HCT116 (cell line): ENCODE measurements around the gene SMIM26. TPM values are rescaled to one million over a fixed set of nuclear protein-coding genes. Genes with fewer than 3 reads are reported as not detected.
A peak's percentile ranks its signal among the peaks of the same experiment; 100 is the strongest.

Source experiments
- ATAC-seq: fragments of 200-7000 bp; cut with Tn5 transposase; 2 replicates; pipeline ENCODE4 v1.9.1; 2020; ENCODE audit warnings: mild to moderate bottlenecking, moderate library complexity
- BruUV-seq: library from RNA; stranded (reverse); fragments of 400-500 nt; replicated peaks from 2 replicates; lab custom pipeline; 2021; lab: Mats Ljungman, UMichigan
- CTCF ChIA-PET: fragments of 300-600 bp; sonication (Branson Sonifier 250); formaldehyde crosslinking; loops from one replicate; lab custom pipeline; 2021; ENCODE audit warnings: antibody characterized with exemption; lab: Charles Lee
- POLR2A ChIA-PET: fragments of 300-600, 350-600 bp; sonication (Branson Sonifier 250); formaldehyde crosslinking; loops from one replicate; lab custom pipeline; 2021; ENCODE audit warnings: antibody characterized with exemption; lab: Charles Lee
- RAD21 ChIA-PET, 2 experiments: fragments of 300-600 bp; sonication (Branson Sonifier 250); formaldehyde crosslinking; loops; one replicate each; lab custom pipeline; 2023; ENCODE audit warnings: low total read pairs in 2 of 2; ENCODE audit not compliant: uncharacterized antibody in 2 of 2, unreplicated experiment in 2 of 2, low non-redundant PET in 1 of 2; lab: Charles Lee
- DNase-seq: peaks from one replicate; pipeline ENCODE4 v3.0.0-alpha.2; 2010; ENCODE audit warnings: low read depth, low spot score
- H2AFZ ChIP-seq: fragments of 200-600 bp; shearing (Covaris generic), sonication (generic); 2 replicates; pipeline ENCODE4 v1.6.1; 2017; ENCODE audit warnings: low read depth, mixed run types, mixed read lengths, antibody characterized with exemption, low read length; ENCODE audit not compliant: poor library complexity, severe bottlenecking
- H3K27ac ChIP-seq: 2 replicates; pipeline ENCODE4 v1.5.1; 2012; ENCODE audit warnings: low read depth, low read length
- H3K27me3 ChIP-seq: fragments of 200-600 bp; sonication (generic); 2 replicates; pipeline ENCODE4 v1.6.1; 2016; ENCODE audit warnings: mixed run types, low read length, mixed read lengths; ENCODE audit not compliant: insufficient read depth
- H3K36me3 ChIP-seq, 2 experiments: fragments of 200-500 bp in 1 of 2; fragments of 200-600 bp in 1 of 2; sonication (Bioruptor generic) in 1 of 2; sonication (generic) in 1 of 2; 2 replicates each; pipeline versions ENCODE4 v1.5.1 to v1.6.1; 2014 to 2016; ENCODE audit warnings: low read length in 2 of 2, inconsistent platforms in 1 of 2, mixed read lengths in 1 of 2, mixed run types in 1 of 2; ENCODE audit not compliant: insufficient read depth in 2 of 2, control insufficient read depth in 1 of 2
- H3K4me1 ChIP-seq, 2 experiments: fragments of 200-600 bp in 1 of 2; sonication (generic) in 1 of 2; 2 replicates each; pipeline versions ENCODE4 v1.5.1 to v1.6.1; 2012 to 2017; ENCODE audit warnings: low read length in 2 of 2, inconsistent platforms in 1 of 2, mild to moderate bottlenecking in 1 of 2, mixed read lengths in 1 of 2, mixed run types in 1 of 2, moderate library complexity in 1 of 2; ENCODE audit not compliant: insufficient read depth in 2 of 2, control insufficient read depth in 1 of 2
- H3K4me2 ChIP-seq: fragments of 200-600 bp; sonication (generic); 2 replicates; pipeline ENCODE4 v1.6.1; 2017; ENCODE audit warnings: mixed run types, low read length, mixed read lengths
- H3K4me3 ChIP-seq, 2 experiments: fragments of 200-600 bp in 1 of 2; sonication (generic) in 1 of 2; replicated peaks in 1 of 2; 2 replicates each; pipeline ENCODE4 v1.5.1; 2011 to 2016; ENCODE audit warnings: low read length in 2 of 2, control low read depth in 1 of 2, low read depth in 1 of 2, mild to moderate bottlenecking in 1 of 2, mixed read lengths in 1 of 2, mixed run types in 1 of 2
- H3K79me2 ChIP-seq: fragments of 200-600 bp; sonication (generic); 2 replicates; pipeline ENCODE4 v1.6.1; 2017; ENCODE audit warnings: mild to moderate bottlenecking, mixed run types, low read length, moderate library complexity, mixed read lengths; ENCODE audit not compliant: insufficient read depth
- H3K9ac ChIP-seq: fragments of 200-600 bp; sonication (generic); 2 replicates; pipeline ENCODE4 v1.6.1; 2016; ENCODE audit warnings: low read length, mixed read lengths
- H3K9me2 ChIP-seq: fragments of 200-600 bp; sonication (generic), shearing (Covaris generic); 2 replicates; pipeline ENCODE4 v1.6.1; 2017; ENCODE audit warnings: mixed run types, mild to moderate bottlenecking, moderate library complexity; ENCODE audit not compliant: insufficient read depth
- H3K9me3 ChIP-seq, 2 experiments: fragments of 200-500 bp in 1 of 2; fragments of 200-600 bp in 1 of 2; sonication (Bioruptor generic) in 1 of 2; sonication (generic) in 1 of 2; 2 replicates each; pipeline ENCODE4 v1.6.1; 2014 to 2017; ENCODE audit warnings: low read length in 2 of 2, mixed read lengths in 2 of 2, inconsistent platforms in 1 of 2, low read depth in 1 of 2, mild to moderate bottlenecking in 1 of 2, mixed run types in 1 of 2, moderate library complexity in 1 of 2; ENCODE audit not compliant: control insufficient read depth in 1 of 2, insufficient read depth in 1 of 2
- H4K20me1 ChIP-seq: fragments of 200-600 bp; sonication (generic), shearing (Covaris generic); 2 replicates; pipeline ENCODE4 v1.6.1; 2017; ENCODE audit warnings: mixed run types, mild to moderate bottlenecking, moderate library complexity; ENCODE audit not compliant: insufficient read depth
- ATF3 ChIP-seq: IDR thresholded peaks from 2 replicates; pipeline ENCODE4 v1.6.1; 2012
- CBX3 ChIP-seq: IDR thresholded peaks from 2 replicates; pipeline ENCODE4 v1.6.1; 2012; ENCODE audit warnings: low read depth
- EGR1 ChIP-seq: IDR thresholded peaks from 2 replicates; pipeline ENCODE4 v1.6.1; 2012; ENCODE audit warnings: low read depth
- ELF1 ChIP-seq: IDR thresholded peaks from 2 replicates; pipeline ENCODE4 v1.6.1; 2012; ENCODE audit warnings: low read depth, borderline replicate concordance
- EZH2phosphoT487 ChIP-seq: fragments of 200-600 bp; IDR thresholded peaks from 2 replicates; pipeline ENCODE4 v1.6.1; 2018; ENCODE audit warnings: antibody characterized with exemption, borderline replicate concordance
- FOSL1 ChIP-seq: IDR thresholded peaks from 2 replicates; pipeline ENCODE4 v1.6.1; 2012; ENCODE audit warnings: low read depth
- JUND ChIP-seq: IDR thresholded peaks from 2 replicates; pipeline ENCODE4 v1.6.1; 2012
- MAX ChIP-seq: IDR thresholded peaks from 2 replicates; pipeline ENCODE4 v1.6.1; 2012
- POLR2A ChIP-seq: IDR thresholded peaks from 2 replicates; pipeline ENCODE4 v1.7.0; 2011; ENCODE audit warnings: borderline replicate concordance; ENCODE audit not compliant: insufficient read depth, insufficient read length; ENCODE audit errors: extremely low read depth
- POLR2AphosphoS5 ChIP-seq: IDR thresholded peaks from 2 replicates; pipeline ENCODE4 v1.6.1; 2011; ENCODE audit warnings: mild to moderate bottlenecking, low read depth, low read length, moderate library complexity
- RAD21 ChIP-seq: IDR thresholded peaks from 2 replicates; pipeline ENCODE4 v1.6.1; 2012; ENCODE audit warnings: low read depth, mild to moderate bottlenecking
- SIN3A ChIP-seq: IDR thresholded peaks from 2 replicates; pipeline ENCODE4 v1.6.1; 2012; ENCODE audit warnings: low read depth
- SRF ChIP-seq: IDR thresholded peaks from 2 replicates; pipeline ENCODE4 v1.6.1; 2012; ENCODE audit warnings: low read depth
- TCF7L2 ChIP-seq: IDR thresholded peaks from 2 replicates; pipeline ENCODE4 v1.7.0; 2011; ENCODE audit warnings: borderline replicate concordance, inconsistent platforms; ENCODE audit not compliant: insufficient read depth, insufficient read length; ENCODE audit errors: extremely low read depth
- YY1 ChIP-seq: IDR thresholded peaks from 2 replicates; pipeline ENCODE4 v1.6.1; 2011; ENCODE audit warnings: low read length, low read depth, moderate library complexity, mild to moderate bottlenecking; ENCODE audit not compliant: insufficient replicate concordance; ENCODE audit errors: extremely low read depth
- ZNF274 ChIP-seq: fragments of 200-500 bp; sonication (Bioruptor generic); IDR thresholded peaks from 2 replicates; pipeline ENCODE4 v1.6.1; 2014; ENCODE audit warnings: mild to moderate bottlenecking, low read depth, low read length, inconsistent platforms
- intact Hi-C: fragments of 100-400 bp; cut with micrococcal nuclease; formaldehyde crosslinking; loops from 2 replicates; pipeline ENCODE4 v1.10.0; 2022
- total RNA-seq: library from RNA; stranded (reverse); gene quantifications from one replicate; pipeline ENCODE4 v1.2.1, GENCODE V29; 2021; ENCODE audit not compliant: unreplicated experiment

The SMIM26 gene
- total RNA-seq, 1 experiment from 2014 or later, result 80.1 TPM

GRCh38 chr20:18543932-18544331 lies 23.3 kb upstream of the SMIM26 start:
- intact Hi-C loops, result no loop called here
- no TSS peak for BruUV-seq

GRCh38 chr20:18545566-18545965 lies 21.7 kb upstream of the SMIM26 start:
- Histone ChIP-seq H3K4me3 (no peak overlapping the region), H3K27ac (no peak overlapping the region), H3K4me2 (no peak overlapping the region), H3K79me2 (no peaks in the 10 kb centered on the region), H4K20me1 (no peaks in the 10 kb centered on the region), H3K4me1 (peaks cover 0 to 14% of the 10 kb centered on the region in 2 experiments; a peak in 2 of 4 replicates), H2AFZ (no peak overlapping the region), H3K9me3 (no peaks in the 10 kb centered on the region), H3K36me3 (peaks cover 25 to 33% of the 10 kb centered on the region in 2 experiments), H3K9ac (no peak overlapping the region), H3K27me3 (no peaks in the 10 kb centered on the region), H3K9me2 (no peaks in the 10 kb centered on the region)
- CTCF ChIA-PET, result no interaction called here
- ATAC-seq, result no peak
- BruUV-seq, result no TSS peak
- no peak for DNase-seq
- POLR2A ChIA-PET, result interaction anchor here (0.7 to 2.4 kb wide), 2 partner anchors 21 to 38 kb away, joined by 3 to 6 read pairs; partner anchors contain the start of genes SEC23B and SMIM26
- TF ChIP-seq ELF1 (no peak), ZNF274 (no peak), CBX3 (no peak), POLR2A (no peak), YY1 (no peak), EZH2phosphoT487 (no peak), ATF3 (no peak), FOSL1 (no peak), JUND (no peak), SRF (no peak), MAX (no peak), RAD21 (no peak), EGR1 (no peak), SIN3A (no peak)
- intact Hi-C loops, result no loop called here
- RAD21 ChIA-PET, result no interaction called here

More at GRCh38 chr20:18543932-18544331, 23.3 kb upstream of the SMIM26 start:
- Histone ChIP-seq H3K9me2 (no peaks in the 10 kb centered on the region), H3K9me3 (no peaks in the 10 kb centered on the region), H4K20me1 (no peaks in the 10 kb centered on the region), H3K79me2 (no peaks in the 10 kb centered on the region), H3K4me3 (no peak overlapping the region), H3K36me3 (peaks cover 27 to 33% of the 10 kb centered on the region in 2 experiments), H2AFZ (no peak overlapping the region), H3K27me3 (no peaks in the 10 kb centered on the region), H3K9ac (no peak overlapping the region)
- ChIA-PET RAD21 (no interaction called here), POLR2A (no interaction called here)
- peak; percentile 40; the same call in 1 of the 2 replicates for ATAC-seq
- TF ChIP-seq TCF7L2, result peak; percentile 29
- no peak for TF ChIP-seq POLR2AphosphoS5
- TF ChIP-seq, all 23 proteins: peak for 1
- no peak overlapping the region for H3K4me2 ChIP-seq
- H3K4me1 ChIP-seq, result peaks cover 0 to 14% of the 10 kb centered on the region in 2 experiments; a peak in 2 of 4 replicates
- CTCF ChIA-PET, result no interaction called here
- H3K27ac ChIP-seq, result peak overlapping the region; percentile 39
- DNase-seq, result no peak
